ENCODE results near the gene TRIM37. TPM values are rescaled to one million over a fixed set of nuclear protein-coding genes. Genes with fewer than 3 reads are reported as not detected.

The TRIM37 gene
- total RNA-seq, 1 experiment from 2014 or later, result 62.3 TPM

- no peaks in the 10 kb centered on the region for H3K27me3 Mint-ChIP-seq (ENCODE audit: low read depth)
- ChIA-PET CTCF (no interaction called here), POLR2A (no interaction called here)
- ATAC-seq (no peak), DNase-seq (ENCODE audit: low spot score) (no peak)
- H3K9me3 Mint-ChIP-seq, result no peaks in the 10 kb centered on the region
- TF ChIP-seq IRF2 (CRISPR knock-in tag; IDR thresholded peaks at IDR 0.05; ENCODE audit: borderline replicate concordance, low read depth) (no peak), HMGA2 (CRISPR knock-in tag; IDR thresholded peaks at IDR 0.05) (no peak)
- peaks cover 38% of the 10 kb centered on the region for H3K36me3 Mint-ChIP-seq
- no peak overlapping the region for H3K27ac Mint-ChIP-seq
- no peak overlapping the region for H3K4me3 Mint-ChIP-seq
- H3K4me1 Mint-ChIP-seq, result no peaks in the 10 kb centered on the region
These were observed 68.7 kb downstream of the TRIM37 start for GRCh38 chr17:59037960-59038359.

GRCh38 chr17:59030811-59031210, 75.9 kb downstream of the TRIM37 start:
- peaks cover 7% of the 10 kb centered on the region for H3K36me3 Mint-ChIP-seq
- H3K27me3 Mint-ChIP-seq (ENCODE audit: low read depth), result no peaks in the 10 kb centered on the region
- H3K27ac Mint-ChIP-seq, result no peak overlapping the region
- DNase-seq (ENCODE audit: low spot score) (no peak), ATAC-seq (no peak)
- no peak for TF ChIP-seq NR2C2 (CRISPR knock-in tag; IDR thresholded peaks at IDR 0.05)
- no peak for TF ChIP-seq ZNF121 (CRISPR knock-in tag; IDR thresholded peaks at IDR 0.05)
- no peak for TF ChIP-seq CREB1 (CRISPR knock-in tag; IDR thresholded peaks at IDR 0.05)
- no peak for TF ChIP-seq NR1H2 (CRISPR knock-in tag; IDR thresholded peaks at IDR 0.05)
- TF ChIP-seq PRRX2 (CRISPR knock-in tag; IDR thresholded peaks at IDR 0.05), result no peak
- no peak for TF ChIP-seq ATF2 (CRISPR knock-in tag; IDR thresholded peaks at IDR 0.05; ENCODE audit: borderline replicate concordance, low read depth)
- TF ChIP-seq GRHL2 (CRISPR knock-in tag; IDR thresholded peaks at IDR 0.05; ENCODE audit: insufficient replicate concordance, severe bottlenecking), result no peak
- TF ChIP-seq ZNF425 (CRISPR knock-in tag; conservative IDR thresholded peaks at IDR 0.05), result no peak
- no peak for TF ChIP-seq ZNF281 (CRISPR knock-in tag; IDR thresholded peaks at IDR 0.05)
- TF ChIP-seq USF1 (CRISPR knock-in tag; IDR thresholded peaks at IDR 0.05), result no peak
- no peak for TF ChIP-seq NFATC4 (CRISPR knock-in tag; IDR thresholded peaks at IDR 0.05)
- TF ChIP-seq PREB (CRISPR knock-in tag; IDR thresholded peaks at IDR 0.05; ENCODE audit: borderline replicate concordance), result no peak
- no peak for TF ChIP-seq AFF4 (CRISPR knock-in tag; IDR thresholded peaks at IDR 0.05; ENCODE audit: borderline replicate concordance)
- no peak for TF ChIP-seq ZNF512 (CRISPR knock-in tag; IDR thresholded peaks at IDR 0.05; ENCODE audit: borderline replicate concordance)
- TF ChIP-seq ZNF263 (CRISPR knock-in tag; IDR thresholded peaks at IDR 0.05; ENCODE audit: low read depth), result no peak
- no peak for TF ChIP-seq ZBTB43 (CRISPR knock-in tag; IDR thresholded peaks at IDR 0.05)
- TF ChIP-seq NFYB (CRISPR knock-in tag; conservative IDR thresholded peaks at IDR 0.05; ENCODE audit: low read depth), result no peak
- ChIA-PET CTCF (no interaction called here), POLR2A (no interaction called here)
- H3K9me3 Mint-ChIP-seq, result no peaks in the 10 kb centered on the region
- no peak overlapping the region for H3K4me3 Mint-ChIP-seq
- H3K4me1 Mint-ChIP-seq, result no peaks in the 10 kb centered on the region

Data from WTC11 (cell line).